Pancreas (tissue), 10 donors: ENCODE results near the gene EXO1. TPM values are rescaled to one million over a fixed set of nuclear protein-coding genes. Genes with fewer than 3 reads are reported as not detected.

Experiments
- ATAC-seq, 4 donors: fragments of 200-7000 bp; cut with Tn5 transposase; one replicate each; pipeline versions ENCODE4 v1.8.0 to v1.9.1; 2020; ENCODE audit warnings: mild to moderate bottlenecking in 4 of 4, moderate library complexity in 4 of 4
- DNase-seq, 6 donors: peaks; one replicate each; pipeline ENCODE4 v3.0.0-alpha.2; 2020
- FAIRE-seq: peaks from 2 replicates; lab custom pipeline; 2012; peaks lifted over from hg19 to GRCh38; lab: Jason Lieb, UNC
- H3K27ac ChIP-seq, 4 donors: fragments of 200-600 bp; sonication (generic); 1 replicate in 3 of 4; 2 replicates in 1 of 4; pipeline versions ENCODE4 v1.5.0 to v1.8.0; 2020
- H3K27me3 ChIP-seq, 4 donors: fragments of 200-600 bp; one replicate each; pipeline ENCODE4 v1.8.0; 2021
- H3K36me3 ChIP-seq, 3 donors: fragments of 200-600 bp; sonication (generic) in 1 of 3; one replicate each; pipeline versions ENCODE4 v1.5.0 to v1.8.0; 2020 to 2021
- H3K4me1 ChIP-seq, 3 donors: fragments of 200-600 bp; one replicate each; pipeline ENCODE4 v1.8.0; 2021
- H3K4me3 ChIP-seq, 4 donors: fragments of 200-600 bp; sonication (generic) in 2 of 4; one replicate each; pipeline versions ENCODE4 v1.5.0 to v1.8.0; 2020 to 2021
- H3K9me3 ChIP-seq, 4 donors: fragments of 200-600 bp; one replicate each; pipeline ENCODE4 v1.8.0; 2021
- CTCF ChIP-seq, 4 donors: fragments of 200-600 bp; sonication (generic) in 3 of 4; IDR thresholded peaks; one replicate each; pipeline versions ENCODE4 v1.5.0 to v1.8.0; 2021; ENCODE audit warnings: antibody characterized with exemption in 4 of 4
- WGBS, 2 donors: extraction: QIAGEN DNeasy Blood & Tissue Kit; methylation state at CpG; one replicate each; pipeline ENCODE4 v1.1.7; 2013; 5-methylcytosine and 5-hydroxymethylcytosine counted together
- intact Hi-C, 3 donors: fragments of 100-400 bp; cut with DNase I; formaldehyde crosslinking; loops; one replicate each; pipeline versions ENCODE4 v1.11.1 to v1.14.2; 2022
- polyA plus RNA-seq, 2 donors: library from polyadenylated mRNA; stranded (reverse); fragments of 200-250 nt; gene quantifications; one replicate each; pipeline ENCODE4 v1.2.3, GENCODE V29; 2013
- total RNA-seq, 6 donors: library from RNA; stranded (reverse); fragmentation: NEBNext Ultra II Directional in 4 of 6; extraction: Animal tissue kit (Norgen Biotek cat#: 25700) in 4 of 6; gene quantifications; one replicate each; pipeline versions ENCODE4 v1.2.1 to v1.2.4, GENCODE V29; 2021 to 2023
- donor health status: healthy with polysubstance abuse.
- donor health status: DM: no; HTN: no; CAD: no; lungs with moderate emphysema.
- donor health status: DM: no; HTN: no; CAD: no.
- donor health status: control.
- donor health status: control.
- donor health status: Bipolar disorder and iron deficiency.
- donor health status: DM: yes; HTN: yes; CAD: no.
- donor health status: DM: no; HTN: no; CAD: no.
- donor health status: DM: no; HTN: no; CAD: no.
- donor health status: DM: yes; HTN: yes; CAD: no.

EXO1 gene
- total and polyA plus RNA-seq, 8 donors: 0.08 to 0.84 (median 0.34) TPM; not detected in 2

- Histone ChIP-seq H3K36me3 (no peaks in the 10 kb centered on the region), H3K4me1 (no peaks in the 10 kb centered on the region), H3K9me3 (no peaks in the 10 kb centered on the region), H3K4me3 (no peak overlapping the region), H3K27ac (no peak overlapping the region), H3K27me3 (no peaks in the 10 kb centered on the region)
- intact Hi-C loops: no loop called here
- WGBS, 2 donors: 58 to 60% methylated on average over 3 of the region's 3 CpGs
- TF ChIP-seq CTCF (IDR thresholded peaks at IDR 0.05): no peak
- ATAC-seq: no peak
- no peak for FAIRE-seq
- DNase-seq: no peak
Observed at GRCh38 chr1:241817956-241818612, 29.9 kb upstream of the EXO1 start.

GRCh38 chr1:241819340-241819866 lies 28.6 kb upstream of the EXO1 start:
- Histone ChIP-seq H3K27ac (no peak overlapping the region), H3K4me1 (no peaks in the 10 kb centered on the region), H3K9me3 (no peaks in the 10 kb centered on the region), H3K4me3 (no peak overlapping the region), H3K36me3 (no peaks in the 10 kb centered on the region), H3K27me3 (no peaks in the 10 kb centered on the region)
- no peak for TF ChIP-seq CTCF (IDR thresholded peaks at IDR 0.05)
- FAIRE-seq (no peak), DNase-seq (no peak), ATAC-seq (no peak)
- intact Hi-C loops: no loop called here
- WGBS, 2 donors: 66 to 72% methylated on average over 4 of the region's 4 CpGs

- WGBS, 2 donors: 88 to 89% methylated on average over 4 of the region's 4 CpGs
- Histone ChIP-seq H3K36me3 (no peaks in the 10 kb centered on the region), H3K27me3 (no peaks in the 10 kb centered on the region), H3K9me3 (no peaks in the 10 kb centered on the region), H3K27ac (no peak overlapping the region), H3K4me3 (no peak overlapping the region), H3K4me1 (no peaks in the 10 kb centered on the region)
- no peak for FAIRE-seq
- DNase-seq: no peak
- intact Hi-C loops: no loop called here
- no peak for ATAC-seq
- TF ChIP-seq CTCF (IDR thresholded peaks at IDR 0.05): no peak
Observed at GRCh38 chr1:241821363-241821762, 26.6 kb upstream of the EXO1 start.

- DNase-seq (no peak), FAIRE-seq (no peak), ATAC-seq (no peak)
- no peaks in the 10 kb centered on the region for H3K4me1 ChIP-seq
- no peaks in the 10 kb centered on the region for H3K9me3 ChIP-seq
- no peaks in the 10 kb centered on the region for H3K36me3 ChIP-seq
- H3K4me3 ChIP-seq: no peak overlapping the region
- TF ChIP-seq CTCF (IDR thresholded peaks at IDR 0.05): no peak
- no peaks in the 10 kb centered on the region for H3K27me3 ChIP-seq
- H3K27ac ChIP-seq: no peak overlapping the region
- intact Hi-C loops: no loop called here
Observed at GRCh38 chr1:241822846-241823245, 25.2 kb upstream of the EXO1 start.

GRCh38 chr1:241823925-241824324 lies 24.1 kb upstream of the EXO1 start:
- Histone ChIP-seq H3K9me3 (no peaks in the 10 kb centered on the region), H3K27me3 (no peaks in the 10 kb centered on the region), H3K4me1 (no peaks in the 10 kb centered on the region), H3K4me3 (no peak overlapping the region), H3K36me3 (no peaks in the 10 kb centered on the region), H3K27ac (no peak overlapping the region)
- DNase-seq (no peak), ATAC-seq (no peak), FAIRE-seq (no peak)
- intact Hi-C loops: no loop called here
- WGBS, 2 donors: 75 to 94% methylated on average over 1 of the region's 1 CpG
- TF ChIP-seq CTCF (IDR thresholded peaks at IDR 0.05): no peak
